ENCODE data around the gene PPP4C.
A peak's percentile ranks its signal among the peaks of the same experiment; 100 is the strongest.

Gene PPP4C

GRCh38 chr16:30075503-30076275 lies at the start of gene PPP4C:
Gene PPP4C, plus strand, starts transcription at chr16:30075994. Its CDS starts 384 bp downstream, at chr16:30076378.
- Histone ChIP-seq H3K27me3 (ENCODE audit: control insufficient read depth in 1 of 2, insufficient read depth in 2 of 2, low read length in 2 of 2) (no peaks in the 10 kb centered on the region), H3K4me3 (ENCODE audit: low read depth in 1 of 2, low read length in 2 of 2) (peak within 1 kb of the TSS; percentile 88 to 91), H3K9ac (ENCODE audit: low read length) (peak within 1 kb of the TSS; percentile 78), H3K36me3 (ENCODE audit: insufficient read depth, low read length) (peaks cover 36% of the 10 kb centered on the region), H3K4me1 (ENCODE audit: insufficient read depth, low read length) (peaks cover 25% of the 10 kb centered on the region), H3K27ac (ENCODE audit: low read depth, low read length) (peak within 1 kb of the TSS; percentile 83), H3K9me3 (ENCODE audit: low read length) (no peaks in the 10 kb centered on the region)

GRCh38 chr16:30026449-30026848 lies 49.3 kb upstream of the PPP4C start:
- Histone ChIP-seq H3K4me1 (ENCODE audit: insufficient read depth, low read length) (peaks cover 4% of the 10 kb centered on the region), H3K27ac (ENCODE audit: low read depth, low read length) (no peak overlapping the region), H3K9me3 (ENCODE audit: low read length) (no peaks in the 10 kb centered on the region), H3K27me3 (ENCODE audit: control insufficient read depth in 1 of 2, insufficient read depth in 2 of 2, low read length in 2 of 2) (peaks cover 14 to 51% of the 10 kb centered on the region in 2 donors), H3K4me3 (ENCODE audit: low read depth in 1 of 2, low read length in 2 of 2) (no peak overlapping the region), H3K36me3 (ENCODE audit: insufficient read depth, low read length) (no peaks in the 10 kb centered on the region), H3K9ac (ENCODE audit: low read length) (no peak overlapping the region)

GRCh38 chr16:30027588-30028437 lies 48.0 kb upstream of the PPP4C start:
- Histone ChIP-seq H3K9ac (ENCODE audit: low read length) (no peak overlapping the region), H3K4me3 (ENCODE audit: low read depth in 1 of 2, low read length in 2 of 2) (no peak overlapping the region), H3K36me3 (ENCODE audit: insufficient read depth, low read length) (no peaks in the 10 kb centered on the region), H3K27me3 (ENCODE audit: control insufficient read depth in 1 of 2, insufficient read depth in 2 of 2, low read length in 2 of 2) (peaks cover 24 to 64% of the 10 kb centered on the region in 2 donors), H3K27ac (ENCODE audit: low read depth, low read length) (no peak overlapping the region), H3K9me3 (ENCODE audit: low read length) (no peaks in the 10 kb centered on the region), H3K4me1 (ENCODE audit: insufficient read depth, low read length) (no peaks in the 10 kb centered on the region)

GRCh38 chr16:30028438-30029076 lies 47.2 kb upstream of the PPP4C start:
- peaks cover 24 to 71% of the 10 kb centered on the region in 2 donors for H3K27me3 ChIP-seq (ENCODE audit: control insufficient read depth in 1 of 2, insufficient read depth in 2 of 2, low read length in 2 of 2)

GRCh38 chr16:30030011-30030685 lies 45.6 kb upstream of the PPP4C start:
- no peak overlapping the region for H3K4me3 ChIP-seq (ENCODE audit: low read depth in 1 of 2, low read length in 2 of 2)
- no peaks in the 10 kb centered on the region for H3K9me3 ChIP-seq (ENCODE audit: low read length)
- H3K4me1 ChIP-seq (ENCODE audit: insufficient read depth, low read length), result no peaks in the 10 kb centered on the region
- peaks cover 24 to 78% of the 10 kb centered on the region in 2 donors for H3K27me3 ChIP-seq (ENCODE audit: control insufficient read depth in 1 of 2, insufficient read depth in 2 of 2, low read length in 2 of 2)
- H3K9ac ChIP-seq (ENCODE audit: low read length), result no peak overlapping the region
- no peaks in the 10 kb centered on the region for H3K36me3 ChIP-seq (ENCODE audit: insufficient read depth, low read length)
- no peak overlapping the region for H3K27ac ChIP-seq (ENCODE audit: low read depth, low read length)

More at GRCh38 chr16:30028438-30029076, 47.2 kb upstream of the PPP4C start:
- no peaks in the 10 kb centered on the region for H3K4me1 ChIP-seq (ENCODE audit: insufficient read depth, low read length)
- H3K4me3 ChIP-seq (ENCODE audit: low read depth in 1 of 2, low read length in 2 of 2), result no peak overlapping the region
- no peak overlapping the region for H3K9ac ChIP-seq (ENCODE audit: low read length)
- H3K9me3 ChIP-seq (ENCODE audit: low read length), result no peaks in the 10 kb centered on the region
- H3K27ac ChIP-seq (ENCODE audit: low read depth, low read length), result no peak overlapping the region
- no peaks in the 10 kb centered on the region for H3K36me3 ChIP-seq (ENCODE audit: insufficient read depth, low read length)

- Histone ChIP-seq H3K4me1 (ENCODE audit: insufficient read depth, low read length) (no peaks in the 10 kb centered on the region), H3K27me3 (ENCODE audit: control insufficient read depth in 1 of 2, insufficient read depth in 2 of 2, low read length in 2 of 2) (peaks cover 24 to 74% of the 10 kb centered on the region in 2 donors), H3K9ac (ENCODE audit: low read length) (no peak within 1 kb of the TSS), H3K4me3 (ENCODE audit: low read depth in 1 of 2, low read length in 2 of 2) (no peak within 1 kb of the TSS), H3K9me3 (ENCODE audit: low read length) (no peaks in the 10 kb centered on the region), H3K36me3 (ENCODE audit: insufficient read depth, low read length) (no peaks in the 10 kb centered on the region), H3K27ac (ENCODE audit: low read depth, low read length) (no peak within 1 kb of the TSS)
These were observed 44.9 kb upstream of the PPP4C start, which contains the start of gene TLCD3B for GRCh38 chr16:30030841-30031413. Gene TLCD3B, minus strand, starts transcription at chr16:30031271. Its CDS starts 744 bp downstream, at chr16:30030527.

- H3K4me3 ChIP-seq (ENCODE audit: low read depth in 1 of 2, low read length in 2 of 2), result no peak overlapping the region
- no peak overlapping the region for H3K27ac ChIP-seq (ENCODE audit: low read depth, low read length)
- no peaks in the 10 kb centered on the region for H3K36me3 ChIP-seq (ENCODE audit: insufficient read depth, low read length)
- no peaks in the 10 kb centered on the region for H3K9me3 ChIP-seq (ENCODE audit: low read length)
- H3K9ac ChIP-seq (ENCODE audit: low read length), result no peak overlapping the region
- H3K27me3 ChIP-seq (ENCODE audit: control insufficient read depth in 1 of 2, insufficient read depth in 2 of 2, low read length in 2 of 2), result peaks cover 24 to 69% of the 10 kb centered on the region in 2 donors
- H3K4me1 ChIP-seq (ENCODE audit: insufficient read depth, low read length), result no peaks in the 10 kb centered on the region
These were observed 44.3 kb upstream of the PPP4C start for GRCh38 chr16:30031477-30031918.

GRCh38 chr16:30032083-30032819 lies 43.5 kb upstream of the PPP4C start:
- H3K9me3 ChIP-seq (ENCODE audit: low read length), result no peaks in the 10 kb centered on the region
- no peak overlapping the region for H3K4me3 ChIP-seq (ENCODE audit: low read depth in 1 of 2, low read length in 2 of 2)
- no peak overlapping the region for H3K9ac ChIP-seq (ENCODE audit: low read length)
- H3K4me1 ChIP-seq (ENCODE audit: insufficient read depth, low read length), result no peaks in the 10 kb centered on the region
- H3K36me3 ChIP-seq (ENCODE audit: insufficient read depth, low read length), result no peaks in the 10 kb centered on the region
- no peak overlapping the region for H3K27ac ChIP-seq (ENCODE audit: low read depth, low read length)
- H3K27me3 ChIP-seq (ENCODE audit: control insufficient read depth in 1 of 2, insufficient read depth in 2 of 2, low read length in 2 of 2), result peaks cover 24 to 66% of the 10 kb centered on the region in 2 donors

- Histone ChIP-seq H3K4me1 (ENCODE audit: insufficient read depth, low read length) (no peaks in the 10 kb centered on the region), H3K36me3 (ENCODE audit: insufficient read depth, low read length) (no peaks in the 10 kb centered on the region), H3K9me3 (ENCODE audit: low read length) (no peaks in the 10 kb centered on the region), H3K27ac (ENCODE audit: low read depth, low read length) (no peak overlapping the region), H3K9ac (ENCODE audit: low read length) (no peak overlapping the region), H3K27me3 (ENCODE audit: control insufficient read depth in 1 of 2, insufficient read depth in 2 of 2, low read length in 2 of 2) (peaks cover 24 to 62% of the 10 kb centered on the region in 2 donors), H3K4me3 (ENCODE audit: low read depth in 1 of 2, low read length in 2 of 2) (no peak overlapping the region)
These were observed 42.5 kb upstream of the PPP4C start for GRCh38 chr16:30033270-30033669.

- H3K27ac ChIP-seq (ENCODE audit: low read depth, low read length), result no peak overlapping the region
- no peaks in the 10 kb centered on the region for H3K36me3 ChIP-seq (ENCODE audit: insufficient read depth, low read length)
- H3K9ac ChIP-seq (ENCODE audit: low read length), result no peak overlapping the region
- H3K4me1 ChIP-seq (ENCODE audit: insufficient read depth, low read length), result no peaks in the 10 kb centered on the region
- H3K4me3 ChIP-seq (ENCODE audit: low read depth in 1 of 2, low read length in 2 of 2), result no peak overlapping the region
- H3K9me3 ChIP-seq (ENCODE audit: low read length), result no peaks in the 10 kb centered on the region
- peaks cover 0 to 2% of the 10 kb centered on the region in 2 donors for H3K27me3 ChIP-seq (ENCODE audit: control insufficient read depth in 1 of 2, insufficient read depth in 2 of 2, low read length in 2 of 2)
These were observed 35.6 kb upstream of the PPP4C start for GRCh38 chr16:30040221-30040620.
